Subcutaneous adipose tissue (tissue), 4 donors: ENCODE measurements around the gene HOXA11. TPM values are rescaled to one million over a fixed set of nuclear protein-coding genes. Genes with fewer than 3 reads are reported as not detected.

Experiments used
- total RNA-seq, 4 donors: library from RNA; depleted of rRNA; stranded (reverse); fragments of >200 nt; gene quantifications; one replicate each; pipeline ENCODE4 v1.1.0, GENCODE V29; 2016
- TF ChIP-seq, protein P1 (sequence below): fragments of 450-650 bp; IDR thresholded peaks from one replicate; pipeline ENCODE4 v1.5.1; 2016; ENCODE audit warnings: low read depth, mild to moderate bottlenecking, control low read depth, antibody characterized with exemption, moderate library complexity

HOXA11 gene
- total RNA-seq, 4 donors from 2014 or later = 1.8 to 4.1 (median 1.9) TPM

DNA sequence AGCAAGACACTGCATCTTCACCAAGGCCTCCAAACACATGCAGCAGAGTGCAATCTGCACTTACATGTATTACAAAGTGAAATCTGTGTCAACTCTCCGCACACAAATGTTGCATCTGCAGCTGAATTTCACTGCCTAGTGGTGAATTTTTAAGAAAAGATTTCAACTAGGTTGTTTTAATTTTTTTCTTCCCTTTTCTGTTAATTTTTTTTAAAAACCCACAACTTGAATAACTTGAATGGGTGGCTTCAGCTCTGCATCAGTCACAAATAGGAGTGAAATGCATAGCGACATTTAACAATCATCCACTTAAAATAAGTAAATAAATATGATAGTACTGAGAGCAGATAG, 8.9 kb upstream of the HOXA11 start:
- TF ChIP-seq, protein P1, sequence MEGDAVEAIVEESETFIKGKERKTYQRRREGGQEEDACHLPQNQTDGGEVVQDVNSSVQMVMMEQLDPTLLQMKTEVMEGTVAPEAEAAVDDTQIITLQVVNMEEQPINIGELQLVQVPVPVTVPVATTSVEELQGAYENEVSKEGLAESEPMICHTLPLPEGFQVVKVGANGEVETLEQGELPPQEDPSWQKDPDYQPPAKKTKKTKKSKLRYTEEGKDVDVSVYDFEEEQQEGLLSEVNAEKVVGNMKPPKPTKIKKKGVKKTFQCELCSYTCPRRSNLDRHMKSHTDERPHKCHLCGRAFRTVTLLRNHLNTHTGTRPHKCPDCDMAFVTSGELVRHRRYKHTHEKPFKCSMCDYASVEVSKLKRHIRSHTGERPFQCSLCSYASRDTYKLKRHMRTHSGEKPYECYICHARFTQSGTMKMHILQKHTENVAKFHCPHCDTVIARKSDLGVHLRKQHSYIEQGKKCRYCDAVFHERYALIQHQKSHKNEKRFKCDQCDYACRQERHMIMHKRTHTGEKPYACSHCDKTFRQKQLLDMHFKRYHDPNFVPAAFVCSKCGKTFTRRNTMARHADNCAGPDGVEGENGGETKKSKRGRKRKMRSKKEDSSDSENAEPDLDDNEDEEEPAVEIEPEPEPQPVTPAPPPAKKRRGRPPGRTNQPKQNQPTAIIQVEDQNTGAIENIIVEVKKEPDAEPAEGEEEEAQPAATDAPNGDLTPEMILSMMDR = no peak

DNA sequence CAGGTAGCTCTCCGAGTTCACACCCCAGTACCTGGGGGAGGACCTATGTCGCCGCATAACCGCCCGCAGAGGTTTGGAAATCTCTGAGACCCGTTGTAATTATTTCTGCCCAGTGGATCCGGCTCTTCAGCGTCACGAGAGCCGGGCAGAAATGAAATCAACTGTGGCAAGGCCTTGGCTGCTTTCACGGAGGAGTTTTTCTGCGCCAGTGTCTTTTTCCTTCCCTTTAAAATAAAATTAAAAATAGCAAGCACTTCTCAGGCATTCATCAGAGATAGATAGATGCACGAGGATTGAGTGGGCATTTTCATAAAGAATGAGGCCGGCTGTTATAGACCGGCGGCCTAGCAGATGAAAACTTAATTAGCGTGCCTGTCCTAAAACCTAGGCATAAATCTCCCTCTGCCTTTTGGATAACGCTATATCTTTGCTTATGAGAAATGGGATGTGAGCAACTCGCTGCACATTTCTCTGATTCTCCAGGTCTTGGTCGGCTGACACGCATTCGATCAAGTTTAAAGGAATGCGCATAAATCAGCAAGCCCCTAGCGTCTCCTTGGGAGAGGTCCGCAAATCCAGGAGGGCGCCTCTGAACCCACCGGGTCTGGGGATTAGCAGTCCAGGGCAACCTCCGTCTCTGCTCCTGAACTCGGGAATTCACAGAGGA, 8.4 kb upstream of the HOXA11 start:
- TF ChIP-seq, protein P1 = no peak

DNA sequence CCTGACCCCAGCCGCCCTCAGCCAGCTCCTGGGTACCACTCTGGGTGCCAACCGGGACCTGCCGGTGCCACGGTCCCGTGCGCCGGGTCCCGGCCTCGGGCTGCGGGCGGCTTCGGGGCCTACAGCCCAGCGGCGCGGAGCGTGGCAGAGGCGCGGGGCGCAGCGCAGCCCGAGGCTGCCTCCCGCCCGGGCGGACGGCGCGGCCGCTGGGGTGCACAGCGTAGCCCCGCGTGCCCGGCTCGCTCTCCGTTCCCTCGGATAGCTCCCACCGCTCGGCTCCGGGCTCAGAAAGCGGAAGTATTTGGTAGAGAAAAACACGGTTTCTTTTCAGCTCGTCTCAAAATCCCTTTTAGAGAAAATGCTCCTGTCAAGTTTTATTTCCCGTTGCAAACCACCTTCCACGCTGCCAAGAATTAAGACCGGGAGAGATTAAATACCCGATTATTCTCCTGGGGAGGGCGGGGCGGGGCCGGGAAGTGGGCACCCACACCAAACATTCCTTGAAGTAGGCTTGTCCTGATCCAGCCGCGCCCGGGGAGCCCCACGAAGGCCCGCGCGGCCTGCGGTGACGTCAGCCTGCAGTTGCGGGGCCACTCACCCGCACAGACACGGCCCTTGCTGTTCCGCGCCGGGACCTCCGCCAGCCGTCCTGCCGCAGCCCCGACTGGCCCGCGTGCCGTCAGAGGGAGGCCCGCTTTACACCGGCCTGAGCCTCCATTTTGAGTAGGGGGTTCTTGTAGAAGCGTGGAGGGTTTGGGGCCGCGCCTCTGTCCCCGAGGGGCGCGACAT, 7.7 kb upstream of the HOXA11 start:
- TF ChIP-seq, protein P1 = no peak

DNA sequence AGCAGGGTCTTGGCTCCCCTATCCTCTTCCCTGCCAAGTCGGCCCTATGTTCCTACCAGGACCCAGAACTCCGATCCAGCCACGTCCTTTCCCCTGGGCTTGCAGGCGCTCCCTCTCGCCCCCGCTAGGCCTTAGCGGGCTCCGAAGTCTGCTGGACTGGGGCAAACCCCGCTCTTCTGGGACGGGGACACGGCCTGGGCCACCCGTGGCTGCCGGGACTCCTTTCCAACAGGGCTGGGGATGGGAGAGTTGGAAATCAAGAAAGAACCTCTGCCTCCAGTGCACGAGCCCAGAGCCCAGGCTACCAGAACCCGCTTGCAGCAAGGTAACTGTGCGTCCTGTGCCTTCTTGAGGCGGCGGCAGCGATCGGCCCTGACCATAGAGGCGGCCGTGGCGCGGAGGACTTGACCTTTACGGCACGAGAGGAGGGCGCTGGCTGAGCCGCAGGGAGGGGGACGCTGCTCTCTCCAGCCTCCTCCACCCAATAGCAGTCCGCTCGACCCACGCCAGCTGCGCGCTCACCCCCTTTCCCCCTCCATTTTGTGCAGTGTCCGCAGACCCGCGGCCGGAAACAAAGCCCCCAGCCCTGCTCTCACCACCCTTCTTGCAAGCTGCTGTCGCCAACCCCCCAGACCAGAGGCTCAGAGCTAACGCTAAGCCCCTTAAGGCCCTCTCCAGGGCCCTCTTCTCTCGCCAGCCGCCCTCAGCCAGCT, 7.0 kb upstream of the HOXA11 start:
- TF ChIP-seq, protein P1 = no peak

DNA sequence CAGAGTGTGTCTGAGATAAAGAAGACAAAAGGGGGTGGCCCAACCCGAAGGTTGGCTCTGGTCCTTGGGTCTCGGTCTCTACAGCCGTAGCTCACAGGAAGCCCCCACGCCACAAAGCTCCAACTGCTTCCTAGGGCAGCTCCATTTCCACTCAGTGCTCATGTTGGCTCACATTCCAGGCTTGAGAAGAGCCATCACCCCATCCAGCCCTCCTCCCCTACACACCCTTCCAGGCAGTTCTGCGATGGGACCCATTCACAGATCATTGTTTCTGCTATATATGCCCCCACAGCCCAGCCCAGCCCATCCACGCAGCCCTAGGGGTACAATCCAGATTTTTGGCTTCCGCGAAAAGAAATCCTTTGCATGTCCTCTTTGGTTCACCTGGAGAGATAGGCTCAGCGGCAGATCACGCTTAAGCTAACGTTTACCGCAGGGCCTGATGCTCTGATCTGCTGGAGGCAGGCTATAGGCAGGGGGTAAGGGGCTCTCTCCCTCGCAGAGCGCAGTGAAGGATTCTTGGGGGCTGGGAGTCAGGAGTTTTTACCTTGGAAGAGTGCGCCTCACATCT, 6.2 kb upstream of the HOXA11 start:
- TF ChIP-seq, protein P1 = no peak

DNA sequence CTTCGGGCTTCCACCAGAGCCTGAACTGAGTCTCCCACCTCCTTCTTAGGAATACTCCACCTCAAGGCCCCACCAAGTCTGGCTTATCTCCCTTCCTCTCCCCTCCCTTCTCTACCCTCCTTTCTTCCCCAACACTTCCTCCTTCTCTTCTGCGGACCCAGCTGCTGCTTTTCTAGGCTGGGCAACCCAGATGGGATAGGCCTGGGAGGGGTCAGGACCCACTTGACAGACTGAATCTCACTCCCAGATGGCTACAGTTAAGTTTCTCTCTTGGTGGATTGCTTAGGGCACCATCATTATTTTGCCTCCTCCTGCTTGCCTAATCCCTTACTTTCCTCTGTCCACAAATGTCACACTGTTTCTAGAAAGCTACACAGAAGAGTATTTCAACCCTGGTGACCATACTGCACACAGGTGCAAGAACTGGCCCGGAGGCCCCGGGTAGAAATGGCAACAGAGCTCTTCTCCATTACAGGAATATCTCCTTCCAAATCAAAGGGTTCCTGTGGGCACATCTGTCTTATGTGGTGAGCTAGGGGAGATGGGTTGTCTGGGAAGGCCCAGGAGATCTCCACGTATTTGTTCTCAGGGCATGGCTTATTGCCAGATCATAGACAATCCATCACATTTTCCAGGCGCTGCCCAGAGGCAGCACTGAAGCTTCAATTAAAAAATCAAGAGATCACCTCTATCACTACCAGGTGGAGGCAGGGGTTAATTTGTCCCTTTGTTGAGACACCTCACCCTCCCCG, 5.1 kb upstream of the HOXA11 start:
- TF ChIP-seq, protein P1 = no peak
